ENCODE measurements around the gene HNRNPCL2. TPM values are rescaled to one million over a fixed set of nuclear protein-coding genes. Genes with fewer than 3 reads are reported as not detected.

The HNRNPCL2 gene
- not detected in 2 replicates for total RNA-seq

GRCh38 chr1:13116754-13117153, at the start of gene HNRNPCL2:
HNRNPCL2 (minus strand) TSS chr1:13116854; CDS start chr1:13116400, 454 bp downstream.

GRCh38 chr1:13165531-13165930, 48.9 kb upstream of the HNRNPCL2 start, which contains the start of gene HNRNPCL4:
HNRNPCL4 (minus strand) TSS chr1:13165631; CDS start chr1:13165467, 164 bp downstream.

GRCh38 chr1:13155909-13156308, 39.3 kb upstream of the HNRNPCL2 start, which contains the start of gene PRAMEF26:
PRAMEF26 (minus strand) TSS chr1:13156009; CDS start chr1:13153095, 2,914 bp downstream.

GRCh38 chr1:13070474-13070873, 46.2 kb downstream of the HNRNPCL2 start, which contains the start of gene PRAMEF25:
PRAMEF25 (plus strand) TSS chr1:13070774; CDS start chr1:13073694, 2,920 bp downstream.

Other genes with a start within 250 kb of the HNRNPCL2 start
- gene PRAMEF4, start 230.7 kb downstream of the HNRNPCL2 start, total RNA-seq: not detected in 2 replicates
- gene PRAMEF10, start 218.6 kb downstream of the HNRNPCL2 start, total RNA-seq: not detected in 2 replicates
- gene PRAMEF7, start 200.2 kb downstream of the HNRNPCL2 start, total RNA-seq: not detected in 2 replicates
- not detected in 2 replicates for gene PRAMEF6, start 169.3 kb downstream of the HNRNPCL2 start, total RNA-seq
- not detected in 2 replicates for gene PRAMEF27, start 60.3 kb downstream of the HNRNPCL2 start, total RNA-seq
- gene HNRNPCL3, start 56.1 kb downstream of the HNRNPCL2 start, total RNA-seq: not detected in 2 replicates
- gene PRAMEF25, start 46.1 kb downstream of the HNRNPCL2 start, total RNA-seq: not detected in 2 replicates
- not detected in 2 replicates for gene PRAMEF26, start 39.2 kb upstream of the HNRNPCL2 start, total RNA-seq
- not detected in 2 replicates for gene HNRNPCL4, start 48.8 kb upstream of the HNRNPCL2 start, total RNA-seq
- not detected in 2 replicates for gene PRAMEF9, start 55.0 kb upstream of the HNRNPCL2 start, total RNA-seq
- gene PRAMEF13, start 84.6 kb upstream of the HNRNPCL2 start, total RNA-seq: not detected in 2 replicates
- gene PRAMEF18, start 109.3 kb upstream of the HNRNPCL2 start, total RNA-seq: not detected in 2 replicates
- not detected in 2 replicates for gene PRAMEF5, start 137.3 kb upstream of the HNRNPCL2 start, total RNA-seq
- gene PRAMEF8, start 168.3 kb upstream of the HNRNPCL2 start, total RNA-seq: not detected in 2 replicates
- gene PRAMEF33, start 186.7 kb upstream of the HNRNPCL2 start, total RNA-seq: not detected in 2 replicates
- gene PRAMEF15, start 198.7 kb upstream of the HNRNPCL2 start, total RNA-seq: not detected in 2 replicates
- not detected in 2 replicates for gene PRAMEF14, start 230.3 kb upstream of the HNRNPCL2 start, total RNA-seq